Amygdala (tissue), 56 donors: ENCODE results near the gene ADAP1.

Experiments used
- DNase-seq, 56 donors: peaks; one replicate each; lab custom pipeline; 2025; lab: John Stamatoyannopoulos, UW

The ADAP1 gene

GRCh38 chr7:901041-901387, 53.5 kb downstream of the ADAP1 start:
- no peak for DNase-seq

GRCh38 chr7:900331-901040, 54.0 kb downstream of the ADAP1 start:
- no peak for DNase-seq

- no peak for DNase-seq
Measured at GRCh38 chr7:899806-900205, 54.7 kb downstream of the ADAP1 start.

GRCh38 chr7:898855-899681, 55.4 kb downstream of the ADAP1 start:
- DNase-seq, result no peak

GRCh38 chr7:898460-898854, 56.0 kb downstream of the ADAP1 start:
- DNase-seq, result no peak

GRCh38 chr7:897771-898376, 56.6 kb downstream of the ADAP1 start:
- no peak for DNase-seq

- no peak for DNase-seq
Measured at GRCh38 chr7:897086-897485, 57.4 kb downstream of the ADAP1 start.

- DNase-seq, result no peak
Measured at GRCh38 chr7:896346-897075, 58.0 kb downstream of the ADAP1 start.

GRCh38 chr7:895451-896052, 58.9 kb downstream of the ADAP1 start:
- no peak for DNase-seq

GRCh38 chr7:894927-895450, 59.5 kb downstream of the ADAP1 start:
- DNase-seq, result no peak

- DNase-seq, result no peak
Measured at GRCh38 chr7:894164-894867, 60.2 kb downstream of the ADAP1 start.

- DNase-seq, result no peak
Measured at GRCh38 chr7:893686-894085, 60.8 kb downstream of the ADAP1 start.

- DNase-seq, result no peak
Measured at GRCh38 chr7:892648-893593, 61.6 kb downstream of the ADAP1 start.

GRCh38 chr7:891805-892204, 62.7 kb downstream of the ADAP1 start:
- no peak for DNase-seq

GRCh38 chr7:891291-891690, 63.2 kb downstream of the ADAP1 start:
- DNase-seq, result no peak

- DNase-seq, result no peak
Measured at GRCh38 chr7:890868-891267, 63.6 kb downstream of the ADAP1 start.

- no peak for DNase-seq
Measured at GRCh38 chr7:889391-889790, 65.1 kb downstream of the ADAP1 start.

GRCh38 chr7:889025-889390, 65.5 kb downstream of the ADAP1 start:
- DNase-seq, result no peak
